A549 (cell line): ENCODE measurements around the gene AHSP.
"Not testable (repeated sequence)": the region's sequence is repeated elsewhere in the genome, so short reads cannot be mapped to it uniquely, and the experiment has no call there.

Source experiments
- BHLHE40 ChIP-seq: IDR thresholded peaks from 2 replicates; pipeline ENCODE4 v1.6.1; 2012; ENCODE audit warnings: low read depth, low read length, inconsistent platforms
- CTCF ChIP-seq: fragments of >200 bp; sonication (Bioruptor Twin); formaldehyde crosslinking; IDR thresholded peaks from 3 replicates; pipeline ENCODE4 v1.5.1; 2016
- E2F6 ChIP-seq: IDR thresholded peaks from 2 replicates; pipeline ENCODE4 v1.6.1; 2012; ENCODE audit warnings: low read depth, borderline replicate concordance
- POLR2A ChIP-seq: IDR thresholded peaks from 2 replicates; pipeline ENCODE4 v1.6.1; 2012; ENCODE audit warnings: mild to moderate bottlenecking, low read length
- RAD21 ChIP-seq, 2 experiments: fragments of >200 bp in 1 of 2; sonication (Bioruptor Twin) in 1 of 2; formaldehyde crosslinking in 1 of 2; IDR thresholded peaks in 1 of 2; conservative IDR thresholded peaks in 1 of 2; 2 replicates in 1 of 2; 3 replicates in 1 of 2; pipeline ENCODE4 v1.6.1; 2012 to 2018; ENCODE audit warnings: inconsistent platforms in 1 of 2
- RCOR1 ChIP-seq: fragments of 150-350 bp; IDR thresholded peaks from 2 replicates; pipeline ENCODE4 v1.6.1; 2014; ENCODE audit warnings: antibody characterized with exemption, low read length, low read depth
- RNF2 ChIP-seq: fragments of 200-600 bp; sonication (generic); IDR thresholded peaks from 2 replicates; pipeline ENCODE4 v1.6.1; 2016; ENCODE audit warnings: low read depth, mild to moderate bottlenecking, antibody characterized with exemption, moderate library complexity, borderline replicate concordance
- TFCP2L1 ChIP-seq: fragments of 250-450 bp; sonication (Bioruptor Pico); IDR thresholded peaks from 2 replicates; pipeline ENCODE4 v1.5.0; 2021; ENCODE audit warnings: mild to moderate bottlenecking
- ZFP36 ChIP-seq: fragments of 450-650 bp; IDR thresholded peaks from 2 replicates; pipeline ENCODE4 v1.6.1; 2014; ENCODE audit warnings: borderline replicate concordance; ENCODE audit not compliant: partially characterized antibody

GRCh38 chr16:31503555-31503954 is 24.1 kb upstream of the AHSP start:
- not testable (repeated sequence) for TF ChIP-seq E2F6; CTCF; BHLHE40; RNF2; POLR2A; RCOR1; ZFP36; RAD21 (conservative IDR thresholded peaks at IDR 0.05 in 1 of 2, IDR thresholded peaks at IDR 0.05 in 1 of 2); TFCP2L1 (CRISPR knock-in tag)
